Esophagus squamous epithelium (tissue), 5 donors: ENCODE measurements around the gene NCBP2. TPM values are rescaled to one million over a fixed set of nuclear protein-coding genes. Genes with fewer than 3 reads are reported as not detected.

Experiments
- DNase-seq: peaks from one replicate; lab custom pipeline; 2025; lab: John Stamatoyannopoulos, UW
- H3K27ac ChIP-seq, 4 donors: fragments of 200-600 bp; sonication (generic); one replicate each; pipeline ENCODE4 v1.5.1; 2016 to 2019; ENCODE audit warnings: mild to moderate bottlenecking in 1 of 4
- H3K27me3 ChIP-seq, 4 donors: fragments of 200-600 bp; sonication (generic); 1 replicate in 3 of 4; 2 replicates in 1 of 4; pipeline versions ENCODE4 v1.5.1 to v1.6.0; 2017 to 2021; ENCODE audit warnings: antibody characterized with exemption in 1 of 4
- H3K36me3 ChIP-seq, 3 donors: fragments of 200-600 bp; sonication (generic); one replicate each; pipeline ENCODE4 v1.5.1; 2016 to 2019
- H3K4me1 ChIP-seq, 3 donors: fragments of 200-600 bp; sonication (generic); one replicate each; pipeline ENCODE4 v1.5.1; 2017 to 2019
- H3K4me3 ChIP-seq, 4 donors: fragments of 200-600 bp; sonication (generic); 1 replicate in 3 of 4; 2 replicates in 1 of 4; pipeline ENCODE4 v1.5.1; 2016 to 2019; ENCODE audit warnings: mild to moderate bottlenecking in 2 of 4, moderate library complexity in 1 of 4
- H3K9me3 ChIP-seq, 3 donors: fragments of 200-600 bp; sonication (generic); one replicate each; pipeline ENCODE4 v1.5.1; 2016 to 2019
- CTCF ChIP-seq, 6 experiments: fragments of 450-650 bp in 4 of 6; fragments of 200-600 bp in 2 of 6; sonication (generic) in 2 of 6; IDR thresholded peaks; one replicate each; pipeline ENCODE4 v1.5.1; 2016 to 2019; ENCODE audit warnings: antibody characterized with exemption in 6 of 6, mild to moderate bottlenecking in 4 of 6, moderate library complexity in 4 of 6
- POLR2A ChIP-seq, 4 donors: fragments of 450-650 bp; IDR thresholded peaks; one replicate each; pipeline ENCODE4 v1.6.1; 2017; ENCODE audit warnings: antibody characterized with exemption in 4 of 4, mild to moderate bottlenecking in 4 of 4, moderate library complexity in 3 of 4
- WGBS, 2 donors: methylation state at CpG; one replicate each; pipeline ENCODE4 v1.1.5; 2018; 5-methylcytosine and 5-hydroxymethylcytosine counted together
- intact Hi-C: fragments of 100-400 bp; cut with DNase I; formaldehyde crosslinking; loops from one replicate; pipeline ENCODE4 v1.15.0; 2022
- total RNA-seq, 4 donors: library from RNA; depleted of rRNA; stranded (reverse); fragments of >200 nt; gene quantifications; one replicate each; pipeline ENCODE4 v1.1.0, GENCODE V29; 2016
- donor health status: DM: yes; HTN: yes; CAD: no.

NCBP2 gene
- total RNA-seq, 4 donors from 2014 or later = 21.1 to 47.0 (median 33.5) TPM

GRCh38 chr3:196931828-196932587 is 10.3 kb downstream of the NCBP2 start:
- intact Hi-C loops = no loop called here
- no peak for DNase-seq
- Histone ChIP-seq H3K27me3 (no peaks in the 10 kb centered on the region), H3K9me3 (no peaks in the 10 kb centered on the region), H3K27ac (no peak overlapping the region), H3K4me1 (no peaks in the 10 kb centered on the region), H3K4me3 (no peak overlapping the region), H3K36me3 (peaks cover 6 to 94% (median 37%) of the 10 kb centered on the region in 3 donors)
- WGBS, 2 donors = 84 to 88% methylated on average over 12 of the region's 12 CpGs
- TF ChIP-seq POLR2A (IDR thresholded peaks at IDR 0.05) (no peak), CTCF (IDR thresholded peaks at IDR 0.05) (no peak)

GRCh38 chr3:196931157-196931556 is 11.2 kb downstream of the NCBP2 start:
- TF ChIP-seq CTCF (IDR thresholded peaks at IDR 0.05) (no peak), POLR2A (IDR thresholded peaks at IDR 0.05) (no peak)
- Histone ChIP-seq H3K27me3 (no peaks in the 10 kb centered on the region), H3K9me3 (no peaks in the 10 kb centered on the region), H3K36me3 (peaks cover 1 to 87% (median 31%) of the 10 kb centered on the region in 3 donors), H3K27ac (no peak overlapping the region), H3K4me1 (no peaks in the 10 kb centered on the region), H3K4me3 (no peak overlapping the region)
- intact Hi-C loops = no loop called here
- no peak for DNase-seq
- WGBS, 2 donors = 84 to 95% methylated on average over 4 of the region's 4 CpGs

DNA sequence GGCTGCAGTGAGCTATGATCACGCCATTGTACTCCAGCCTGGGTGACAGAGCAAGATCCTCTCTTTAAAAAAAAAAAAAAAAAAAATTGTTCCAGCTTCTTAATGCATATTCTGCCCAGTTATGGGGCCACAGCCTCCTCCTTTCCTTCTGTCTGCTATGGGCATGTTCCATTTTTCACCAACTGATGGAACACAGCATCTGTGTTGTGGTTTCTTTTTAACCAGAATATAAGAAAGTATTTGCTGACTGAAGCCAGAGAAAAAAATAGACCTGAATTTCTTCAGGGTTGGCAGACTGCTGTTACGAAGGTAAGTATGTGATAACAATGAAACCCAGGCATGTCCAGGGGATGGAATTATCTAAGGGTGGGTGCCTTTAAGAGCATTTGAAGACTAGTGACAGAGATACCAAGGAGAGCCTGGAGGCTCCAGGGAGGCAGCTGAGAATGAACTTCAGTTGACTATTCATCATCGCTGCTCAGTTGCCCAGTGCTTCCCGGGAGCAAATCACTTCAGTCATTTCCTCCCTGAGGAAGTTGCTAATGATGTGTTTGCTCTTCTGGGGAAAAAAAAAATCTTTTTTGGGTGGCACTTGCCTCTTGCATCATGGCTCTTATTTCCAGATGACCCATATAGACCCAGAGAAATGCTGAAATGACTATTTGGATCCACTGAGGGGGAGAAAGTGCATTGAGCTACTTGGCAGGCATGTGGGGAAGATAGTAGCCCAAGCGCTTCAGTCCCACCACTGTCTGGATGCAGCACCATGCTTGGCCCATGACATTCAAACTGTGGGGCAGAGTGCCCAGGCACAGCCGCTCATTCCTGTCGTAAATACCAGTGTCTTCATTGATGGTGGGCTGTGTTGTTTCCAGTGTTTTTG is 14.5 kb downstream of the NCBP2 start:
- intact Hi-C loops = no loop called here
- DNase-seq = no peak
- 90 to 92% methylated on average over 4 to 7 of the region's 7 CpGs for WGBS, 2 donors
- Histone ChIP-seq H3K27me3 (no peaks in the 10 kb centered on the region), H3K27ac (no peak overlapping the region), H3K4me3 (no peak overlapping the region), H3K4me1 (no peaks in the 10 kb centered on the region), H3K9me3 (no peaks in the 10 kb centered on the region), H3K36me3 (peaks cover 0 to 84% (median 15%) of the 10 kb centered on the region in 3 donors)
- no peak for TF ChIP-seq POLR2A (IDR thresholded peaks at IDR 0.05)
- no peak for TF ChIP-seq CTCF (IDR thresholded peaks at IDR 0.05)

- WGBS, 2 donors = 65 to 78% methylated on average over 2 of the region's 2 CpGs
- no peak overlapping the region for H3K4me3 ChIP-seq
- TF ChIP-seq CTCF (IDR thresholded peaks at IDR 0.05) = no peak
- no peak for TF ChIP-seq POLR2A (IDR thresholded peaks at IDR 0.05)
- no peaks in the 10 kb centered on the region for H3K4me1 ChIP-seq
- no peak for DNase-seq
- H3K27ac ChIP-seq = no peak overlapping the region
- H3K27me3 ChIP-seq = no peaks in the 10 kb centered on the region
- H3K36me3 ChIP-seq = peaks cover 0 to 67% (median 11%) of the 10 kb centered on the region in 3 donors
- intact Hi-C loops = no loop called here
- H3K9me3 ChIP-seq = no peaks in the 10 kb centered on the region
Measured at GRCh38 chr3:196920733-196921132, 21.6 kb downstream of the NCBP2 start.

DNA sequence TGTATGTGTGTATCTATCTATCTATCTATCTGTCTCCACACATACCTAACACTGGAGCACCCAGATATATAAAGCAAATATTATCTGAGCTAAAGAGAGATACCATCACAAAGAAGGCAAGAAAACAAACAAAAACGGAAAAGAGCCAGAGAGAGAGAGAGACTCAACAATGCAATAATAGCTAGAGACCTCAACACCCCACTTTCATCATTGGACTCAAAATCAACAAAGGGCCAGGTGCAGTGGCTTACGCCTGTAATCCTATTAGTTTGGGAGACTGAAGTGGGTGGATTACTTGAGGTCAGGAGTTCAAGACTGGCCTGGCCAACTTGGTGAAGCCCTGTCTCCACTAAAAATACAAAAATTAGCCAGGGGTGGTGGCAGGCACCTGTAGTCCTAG is 23.4 kb downstream of the NCBP2 start:
- DNase-seq = no peak
- Histone ChIP-seq H3K36me3 (peaks cover 0 to 65% (median 11%) of the 10 kb centered on the region in 3 donors), H3K4me1 (no peaks in the 10 kb centered on the region), H3K9me3 (no peaks in the 10 kb centered on the region), H3K27me3 (no peaks in the 10 kb centered on the region), H3K4me3 (no peak overlapping the region), H3K27ac (no peak overlapping the region)
- WGBS, 2 donors = 75 to 91% methylated on average over 2 of the region's 2 CpGs
- intact Hi-C loops = no loop called here
- TF ChIP-seq POLR2A (IDR thresholded peaks at IDR 0.05) = no peak
- no peak for TF ChIP-seq CTCF (IDR thresholded peaks at IDR 0.05)
